Measurements from ENCODE around the gene PRMT5. TPM values are rescaled to one million over a fixed set of nuclear protein-coding genes. Genes with fewer than 3 reads are reported as not detected.

Gene PRMT5
- total RNA-seq, 1 experiment from 2014 or later, result 62.8 TPM

Other genes with a start within 250 kb of the PRMT5 start
- 232 and 242 TPM in 2 replicates for gene OXA1L, start 162.7 kb downstream of the PRMT5 start, total RNA-seq (2014; rRNA removed; shearing (Covaris generic))
- 0.82 and 1.5 TPM in 2 replicates for gene SLC7A7, start 113.9 kb downstream of the PRMT5 start, total RNA-seq (2014; rRNA removed; shearing (Covaris generic))
- gene MRPL52, start 99.5 kb downstream of the PRMT5 start, total RNA-seq (2014; rRNA removed; shearing (Covaris generic)), result 43.9 and 65.2 TPM in 2 replicates
- 138 and 143 TPM in 2 replicates for gene MMP14, start 92.8 kb downstream of the PRMT5 start, total RNA-seq (2014; rRNA removed; shearing (Covaris generic))
- 31.6 and 31.9 TPM in 2 replicates for gene LRP10, start 57.6 kb downstream of the PRMT5 start, total RNA-seq (2014; rRNA removed; shearing (Covaris generic))
- gene REM2, start 46.2 kb downstream of the PRMT5 start, total RNA-seq (2014; rRNA removed; shearing (Covaris generic)), result not detected in 2 replicates
- gene RBM23, start 10.2 kb downstream of the PRMT5 start, total RNA-seq (2014; rRNA removed; shearing (Covaris generic)), result 62.7 and 63.2 TPM in 2 replicates
- gene HAUS4, start 27.7 kb upstream of the PRMT5 start, total RNA-seq (2014; rRNA removed; shearing (Covaris generic)), result 32.5 and 34.2 TPM in 2 replicates
- gene AJUBA, start 53.2 kb upstream of the PRMT5 start, total RNA-seq (2014; rRNA removed; shearing (Covaris generic)), result 8.5 and 9.5 TPM in 2 replicates
- 8.2 and 11.6 TPM in 2 replicates for gene C14orf93, start 80.8 kb upstream of the PRMT5 start, total RNA-seq (2014; rRNA removed; shearing (Covaris generic))
- gene PSMB5, start 105.5 kb upstream of the PRMT5 start, total RNA-seq (2014; rRNA removed; shearing (Covaris generic)), result 162 and 165 TPM in 2 replicates
- gene PSMB11, start 112.8 kb upstream of the PRMT5 start, total RNA-seq (2014; rRNA removed; shearing (Covaris generic)), result not detected in 2 replicates
- 0.96 and 1.1 TPM in 2 replicates for gene CDH24, start 128.1 kb upstream of the PRMT5 start, total RNA-seq (2014; rRNA removed; shearing (Covaris generic))
- gene ACIN1, start 165.8 kb upstream of the PRMT5 start, total RNA-seq (2014; rRNA removed; shearing (Covaris generic)), result 69.7 and 83.0 TPM in 2 replicates
- 65.5 and 70.6 TPM in 2 replicates for gene C14orf119, start 166.1 kb upstream of the PRMT5 start, total RNA-seq (2014; rRNA removed; shearing (Covaris generic))
- not detected in 2 replicates for gene CIROP, start 175.6 kb upstream of the PRMT5 start, total RNA-seq (2014; rRNA removed; shearing (Covaris generic))
- not detected in 2 replicates for gene CEBPE, start 189.9 kb upstream of the PRMT5 start, total RNA-seq (2014; rRNA removed; shearing (Covaris generic))